IMR-90 (cell line): ENCODE results near the gene KLF17. TPM values are rescaled to one million over a fixed set of nuclear protein-coding genes. Genes with fewer than 3 reads are reported as not detected.

Source experiments
- ATAC-seq: fragments of 200-7000 bp; cut with Tn5 transposase; 2 replicates; pipeline ENCODE4 v1.9.1; 2020; ENCODE audit warnings: low read depth, mild to moderate bottlenecking, moderate library complexity
- BruUV-seq: library from RNA; stranded (reverse); fragments of 400-500 nt; replicated peaks from 2 replicates; lab custom pipeline; 2021; lab: Mats Ljungman, UMichigan
- CTCF ChIA-PET: fragments of 300-600 bp; formaldehyde crosslinking; extraction: SDS; loops from one replicate; lab custom pipeline; 2021; ENCODE audit warnings: antibody characterized with exemption; lab: Yijun Ruan, JAX
- POLR2A ChIA-PET: fragments of 300-600 bp; sonication (Branson Sonifier 250); formaldehyde crosslinking; loops from one replicate; lab custom pipeline; 2022; ENCODE audit warnings: antibody characterized with exemption; ENCODE audit not compliant: unreplicated experiment; lab: Charles Lee
- DNase-seq: peaks from one replicate; pipeline ENCODE4 v3.0.0; 2013
- H2AFZ ChIP-seq: replicated peaks from 2 replicates; pipeline ENCODE3; 2013; ENCODE audit warnings: low read length, mild to moderate bottlenecking; ENCODE audit not compliant: poor library complexity
- H2AK5ac ChIP-seq: 2 replicates; pipeline ENCODE4 v1.6.1; 2013; ENCODE audit warnings: low read depth, low read length, inconsistent platforms
- H2AK9ac ChIP-seq: replicated peaks from 2 replicates; pipeline ENCODE3; 2013; ENCODE audit warnings: mild to moderate bottlenecking, low read depth, low read length, moderate library complexity; ENCODE audit not compliant: poor library complexity
- H2BK120ac ChIP-seq: 2 replicates; pipeline ENCODE4 v1.6.1; 2013; ENCODE audit warnings: low read depth, low read length, inconsistent platforms
- H2BK15ac ChIP-seq: 3 replicates; pipeline ENCODE4 v1.6.1; 2013; ENCODE audit warnings: low read depth, low read length, inconsistent platforms
- H2BK20ac ChIP-seq: 2 replicates; pipeline ENCODE4 v1.6.1; 2013; ENCODE audit warnings: low read depth, mild to moderate bottlenecking, inconsistent platforms, low read length, moderate library complexity
- H2BK5ac ChIP-seq: 2 replicates; pipeline ENCODE4 v1.6.1; 2013; ENCODE audit warnings: mild to moderate bottlenecking, low read depth, low read length, inconsistent platforms; ENCODE audit not compliant: poor library complexity, severe bottlenecking
- H3K14ac ChIP-seq: replicated peaks from 2 replicates; pipeline ENCODE4 v1.6.1; 2013; ENCODE audit warnings: low read depth, low read length, inconsistent platforms
- H3K18ac ChIP-seq: 2 replicates; pipeline ENCODE4 v1.6.1; 2013; ENCODE audit warnings: low read depth, low read length, control low read depth
- H3K23ac ChIP-seq: 2 replicates; pipeline ENCODE4 v1.6.1; 2013; ENCODE audit warnings: low read depth, low read length, inconsistent platforms
- H3K27ac ChIP-seq: 2 replicates; pipeline ENCODE4 v1.5.1; 2013; ENCODE audit warnings: mild to moderate bottlenecking, control low read depth, low read length; ENCODE audit not compliant: insufficient read depth
- H3K27me3 ChIP-seq: 2 replicates; pipeline ENCODE4 v1.6.1; 2013; ENCODE audit warnings: low read length; ENCODE audit not compliant: control insufficient read depth, insufficient read depth
- H3K36me3 ChIP-seq: 2 replicates; pipeline ENCODE4 v1.6.1; 2013; ENCODE audit warnings: low read length, mixed read lengths; ENCODE audit not compliant: control insufficient read depth, insufficient read depth
- H3K4ac ChIP-seq: 2 replicates; pipeline ENCODE4 v1.6.1; 2013; ENCODE audit warnings: low read depth, low read length, inconsistent platforms
- H3K4me1 ChIP-seq: 2 replicates; pipeline ENCODE4 v1.6.1; 2013; ENCODE audit warnings: low read length, mixed read lengths; ENCODE audit not compliant: control insufficient read depth, insufficient read depth
- H3K4me2 ChIP-seq: 2 replicates; pipeline ENCODE4 v1.6.1; 2013; ENCODE audit warnings: low read depth, mild to moderate bottlenecking, control low read depth, low read length, moderate library complexity
- H3K4me3 ChIP-seq: 2 replicates; pipeline ENCODE4 v1.5.1; 2013; ENCODE audit warnings: low read depth, mild to moderate bottlenecking, control low read depth, low read length, moderate library complexity; ENCODE audit not compliant: insufficient read depth
- H3K56ac ChIP-seq: 2 replicates; pipeline ENCODE4 v1.6.1; 2013; ENCODE audit warnings: low read length, inconsistent platforms; ENCODE audit not compliant: insufficient read depth; ENCODE audit errors: extremely low read depth
- H3K79me1 ChIP-seq, 2 experiments: 2 replicates each; pipeline ENCODE4 v1.6.1; 2013; ENCODE audit warnings: low read length in 2 of 2, inconsistent platforms in 1 of 2, low read depth in 1 of 2
- H3K9ac ChIP-seq: 2 replicates; pipeline ENCODE4 v1.6.1; 2013; ENCODE audit warnings: low read depth, low read length, control low read depth
- H3K9me1 ChIP-seq: 2 replicates; pipeline ENCODE4 v1.6.1; 2013; ENCODE audit warnings: low read length, inconsistent platforms; ENCODE audit not compliant: insufficient read depth
- H3K9me3 ChIP-seq: 2 replicates; pipeline ENCODE4 v1.6.1; 2013; ENCODE audit warnings: low read length; ENCODE audit not compliant: control insufficient read depth, insufficient read depth
- H4K20me1 ChIP-seq: 2 replicates; pipeline ENCODE4 v1.6.1; 2013; ENCODE audit warnings: low read length, inconsistent platforms; ENCODE audit not compliant: insufficient read depth
- H4K5ac ChIP-seq: 2 replicates; pipeline ENCODE4 v1.6.1; 2013; ENCODE audit warnings: mild to moderate bottlenecking, low read depth, low read length, control low read depth
- H4K8ac ChIP-seq, 2 experiments: 2 replicates each; pipeline ENCODE4 v1.6.1; 2013; ENCODE audit warnings: low read depth in 2 of 2, low read length in 2 of 2, control low read depth in 1 of 2, inconsistent platforms in 1 of 2
- H4K91ac ChIP-seq: 2 replicates; pipeline ENCODE4 v1.6.1; 2013; ENCODE audit warnings: low read depth, low read length, inconsistent platforms; ENCODE audit not compliant: insufficient read depth
- NFE2L2 ChIP-seq: fragments of 150-350 bp; IDR thresholded peaks from 2 replicates; pipeline ENCODE4 v1.6.1; 2016; ENCODE audit warnings: low read depth, mild to moderate bottlenecking, low read length
- POLR2A ChIP-seq: IDR thresholded peaks from 2 replicates; pipeline ENCODE4 v1.6.1; 2012; ENCODE audit warnings: mild to moderate bottlenecking, low read depth, low read length
- RAD21 ChIP-seq: IDR thresholded peaks from 2 replicates; pipeline ENCODE4 v1.6.1; 2012; ENCODE audit warnings: low read length, improper control_type of control experiment
- RFX5 ChIP-seq: IDR thresholded peaks from 2 replicates; pipeline ENCODE4 v1.8.0; 2012; ENCODE audit warnings: low read depth, mild to moderate bottlenecking, low read length, moderate library complexity
- SMC3 ChIP-seq: fragments of 150-350 bp; IDR thresholded peaks from 2 replicates; pipeline ENCODE4 v1.6.1; 2016; ENCODE audit warnings: low read depth, mild to moderate bottlenecking, antibody characterized with exemption, low read length, moderate library complexity
- WGBS, 2 experiments: methylation state at CpG; one replicate each; pipeline versions ENCODE4 v1.1.5 to v1.1.7; 2013; ENCODE audit warnings: missing lambda C conversion rate in 2 of 2; ENCODE audit not compliant: insufficient read length in 1 of 2; ENCODE audit errors: extremely low coverage in 2 of 2; 5-methylcytosine and 5-hydroxymethylcytosine counted together
- dilution Hi-C: fragments of 300-500 bp; cut with HindIII; formaldehyde crosslinking; loops from one replicate; pipeline ENCODE4 v1.14.3; 2018; ENCODE audit warnings: low sequenced_read_pairs; ENCODE audit not compliant: unreplicated experiment
- in situ Hi-C: fragments of 300-500 bp; cut with MboI; formaldehyde crosslinking; loops from 3 replicates; pipeline ENCODE4 v1.14.3; 2019; ENCODE audit warnings: low sequenced_read_pairs, inconsistent platforms, mixed read lengths
- intact Hi-C: fragments of 100-400 bp; cut with micrococcal nuclease; formaldehyde crosslinking; loops from 2 replicates; pipeline ENCODE4 v1.10.0; 2022
- polyA plus RNA-seq, 3 experiments: library from polyadenylated mRNA; depleted of rRNA; stranded (reverse); fragments of >200 nt; gene quantifications; 2 replicates each; pipeline ENCODE4 v1.2.3, GENCODE V29; 2012; ENCODE audit warnings: low replicate concordance in 1 of 3
- total RNA-seq: library from RNA; depleted of rRNA; stranded (reverse); fragments of >200 nt; gene quantifications from 2 replicates; pipeline ENCODE4 v1.2.3, GENCODE V29; 2012
- TF ChIP-seq, protein P1 (sequence below): conservative IDR thresholded peaks from 2 replicates; pipeline ENCODE4 v1.5.1; 2012; ENCODE audit warnings: mild to moderate bottlenecking, low read depth, low read length, improper control_type of control experiment

Gene KLF17
- total and polyA plus RNA-seq, 2 of the 4 experiments (the other 2 are of a cell fraction) = 0.17 to 0.36 TPM

DNA sequence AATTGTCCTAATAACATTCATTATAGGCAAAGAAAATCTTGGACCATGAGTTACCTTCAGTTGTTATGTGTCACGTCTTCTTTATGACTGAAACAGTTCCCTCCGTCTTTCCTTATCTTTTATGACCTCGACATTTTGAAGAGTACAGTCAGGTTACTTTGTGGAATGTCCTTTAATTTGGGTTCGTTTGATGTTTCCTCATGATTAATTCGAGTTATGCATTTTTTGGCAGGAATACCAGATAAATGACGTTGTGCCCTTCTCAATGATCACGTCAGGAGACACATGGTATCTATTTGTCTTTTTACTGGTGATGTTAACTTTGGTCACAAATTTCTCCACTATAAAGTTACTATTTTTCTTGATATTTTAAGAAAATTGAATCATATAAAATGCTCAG lies 17.3 kb upstream of the KLF17 start:
- WGBS, 2 experiments = no CpG with 5 or more reads among the region's 7 CpGs
- no peak overlapping the region for H3K4me2 ChIP-seq
- no peaks in the 10 kb centered on the region for H3K36me3 ChIP-seq
- H2BK15ac ChIP-seq = no peak overlapping the region
- no peak overlapping the region for H3K4ac ChIP-seq
- peak; percentile 33 for DNase-seq
- in situ Hi-C loops (no loop called here), dilution Hi-C loops (no loop called here), intact Hi-C loops (no loop called here)
- ATAC-seq = no peak
- POLR2A ChIA-PET = no interaction called here
- no peak overlapping the region for H2AFZ ChIP-seq
- H3K56ac ChIP-seq = no peak overlapping the region
- no peak overlapping the region for H4K8ac ChIP-seq
- H3K14ac ChIP-seq = no peak overlapping the region
- H2BK20ac ChIP-seq = no peak overlapping the region
- H2BK5ac ChIP-seq = no peak overlapping the region
- H2BK120ac ChIP-seq = no peak overlapping the region
- H4K20me1 ChIP-seq = no peaks in the 10 kb centered on the region
- no peaks in the 10 kb centered on the region for H3K4me1 ChIP-seq
- H3K9me3 ChIP-seq = no peaks in the 10 kb centered on the region
- H3K79me1 ChIP-seq = no peaks in the 10 kb centered on the region
- H3K9ac ChIP-seq = no peak overlapping the region
- H4K5ac ChIP-seq = no peak overlapping the region
- no peaks in the 10 kb centered on the region for H3K9me1 ChIP-seq
- no peak overlapping the region for H2AK5ac ChIP-seq
- no peak overlapping the region for H3K23ac ChIP-seq
- no peak overlapping the region for H4K91ac ChIP-seq
- H3K4me3 ChIP-seq = no peak overlapping the region
- H3K27me3 ChIP-seq = no peaks in the 10 kb centered on the region; the same call in 1 of the 2 replicates
- CTCF ChIA-PET = no interaction called here
- no peak overlapping the region for H3K27ac ChIP-seq
- TF ChIP-seq, protein P1, sequence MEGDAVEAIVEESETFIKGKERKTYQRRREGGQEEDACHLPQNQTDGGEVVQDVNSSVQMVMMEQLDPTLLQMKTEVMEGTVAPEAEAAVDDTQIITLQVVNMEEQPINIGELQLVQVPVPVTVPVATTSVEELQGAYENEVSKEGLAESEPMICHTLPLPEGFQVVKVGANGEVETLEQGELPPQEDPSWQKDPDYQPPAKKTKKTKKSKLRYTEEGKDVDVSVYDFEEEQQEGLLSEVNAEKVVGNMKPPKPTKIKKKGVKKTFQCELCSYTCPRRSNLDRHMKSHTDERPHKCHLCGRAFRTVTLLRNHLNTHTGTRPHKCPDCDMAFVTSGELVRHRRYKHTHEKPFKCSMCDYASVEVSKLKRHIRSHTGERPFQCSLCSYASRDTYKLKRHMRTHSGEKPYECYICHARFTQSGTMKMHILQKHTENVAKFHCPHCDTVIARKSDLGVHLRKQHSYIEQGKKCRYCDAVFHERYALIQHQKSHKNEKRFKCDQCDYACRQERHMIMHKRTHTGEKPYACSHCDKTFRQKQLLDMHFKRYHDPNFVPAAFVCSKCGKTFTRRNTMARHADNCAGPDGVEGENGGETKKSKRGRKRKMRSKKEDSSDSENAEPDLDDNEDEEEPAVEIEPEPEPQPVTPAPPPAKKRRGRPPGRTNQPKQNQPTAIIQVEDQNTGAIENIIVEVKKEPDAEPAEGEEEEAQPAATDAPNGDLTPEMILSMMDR = no peak
- no peak for TF ChIP-seq SMC3
- no peak for TF ChIP-seq RFX5
- no peak for TF ChIP-seq NFE2L2
- TF ChIP-seq RAD21 = no peak
- TF ChIP-seq POLR2A = no peak
- no peak overlapping the region for H3K18ac ChIP-seq
- H2AK9ac ChIP-seq = no peak overlapping the region
- no TSS peak for BruUV-seq
